Ramos (cell line): ENCODE results near the gene SMARCD1.
"Not testable (repeated sequence)": the region's sequence is repeated elsewhere in the genome, so short reads cannot be mapped to it uniquely, and the experiment has no call there.

Experiments
- in situ Hi-C: fragments of 300-500 bp; cut with MboI; formaldehyde crosslinking; loops from one replicate; pipeline ENCODE4 v1.14.3; 2022; ENCODE audit warnings: low sequenced_read_pairs; ENCODE audit not compliant: unreplicated experiment

Gene SMARCD1

DNA sequence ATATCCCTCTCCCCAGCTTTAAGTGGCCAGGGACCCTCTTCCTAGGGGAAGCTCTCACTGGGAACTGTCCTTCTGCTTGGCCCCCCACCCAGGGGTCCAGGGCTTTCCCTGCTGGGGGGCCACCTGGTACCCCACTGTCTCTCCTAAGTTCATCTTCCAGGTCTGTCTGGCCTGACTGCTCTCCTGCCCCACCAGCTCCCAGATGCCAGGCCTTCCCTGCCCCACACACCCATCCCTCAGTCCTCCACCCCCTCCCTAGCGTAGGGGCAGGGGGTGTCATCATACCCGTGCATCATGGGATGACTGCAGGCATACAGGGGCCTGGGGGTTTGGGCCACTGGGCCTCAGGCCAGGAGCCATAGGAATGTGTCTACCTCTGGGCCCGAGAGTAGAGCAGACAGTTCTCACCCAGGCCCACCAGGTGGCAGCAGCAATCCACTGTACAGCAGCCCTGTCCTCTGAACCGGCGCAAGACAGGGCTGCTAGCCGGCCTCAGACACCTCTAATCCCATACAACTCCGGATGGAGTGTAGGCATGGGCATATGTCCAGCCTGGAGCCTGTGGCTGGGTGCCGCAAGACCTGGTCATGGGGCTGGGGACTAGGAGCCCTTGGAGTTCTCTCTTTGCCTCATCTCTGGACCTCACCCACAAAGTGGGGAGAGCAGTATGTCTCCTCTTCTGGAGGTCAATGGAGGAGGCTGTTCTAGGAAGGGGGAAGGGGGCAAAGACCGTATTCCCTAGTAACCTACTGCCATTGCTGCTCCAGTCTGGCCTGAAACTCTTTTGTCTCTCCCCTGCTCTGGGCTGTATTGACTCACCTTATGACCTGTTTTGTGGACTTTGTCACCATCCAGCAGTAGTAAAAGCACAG, 10.0 kb upstream of the SMARCD1 start:
- in situ Hi-C loops = loop anchor here (5.0 kb wide), 2 partner anchors 102 to 237 kb away; no protein-coding TSS in a partner anchor

DNA sequence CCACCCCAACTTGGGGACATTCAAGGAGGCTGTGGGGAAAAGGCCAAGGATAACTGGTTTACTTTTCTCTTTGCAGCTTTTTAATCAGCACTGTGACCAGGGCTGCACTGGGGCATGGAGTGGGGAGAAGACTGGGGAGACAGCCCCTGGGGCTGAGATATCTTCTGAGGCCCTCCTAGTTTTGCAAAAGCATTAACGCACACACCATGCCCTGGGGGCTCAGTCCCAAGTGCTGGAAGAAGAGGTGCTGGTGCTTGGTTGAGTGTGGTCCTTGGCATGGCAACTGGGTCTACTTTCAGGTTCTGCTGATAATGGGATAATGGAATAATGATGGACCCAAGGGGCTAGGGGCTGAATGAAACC, 9.4 kb upstream of the SMARCD1 start:
- in situ Hi-C loops = no loop called here

DNA sequence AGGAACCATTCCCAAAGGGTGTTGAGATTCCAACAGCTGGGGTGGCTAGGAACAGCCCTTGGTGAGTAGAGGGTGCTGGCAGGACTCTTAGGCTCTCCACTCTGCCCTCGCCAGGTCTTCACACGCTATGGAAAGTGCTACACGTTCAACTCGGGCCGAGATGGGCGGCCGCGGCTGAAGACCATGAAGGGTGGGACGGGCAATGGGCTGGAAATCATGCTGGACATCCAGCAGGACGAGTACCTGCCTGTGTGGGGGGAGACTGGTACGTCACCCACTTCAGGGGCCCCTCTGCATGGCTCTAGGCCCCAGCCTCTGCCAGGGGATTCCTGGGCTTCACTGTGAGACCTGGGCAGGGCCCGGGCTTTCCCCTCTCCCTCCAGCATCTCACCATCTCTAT, 8.0 kb upstream of the SMARCD1 start:
- in situ Hi-C loops = no loop called here

DNA sequence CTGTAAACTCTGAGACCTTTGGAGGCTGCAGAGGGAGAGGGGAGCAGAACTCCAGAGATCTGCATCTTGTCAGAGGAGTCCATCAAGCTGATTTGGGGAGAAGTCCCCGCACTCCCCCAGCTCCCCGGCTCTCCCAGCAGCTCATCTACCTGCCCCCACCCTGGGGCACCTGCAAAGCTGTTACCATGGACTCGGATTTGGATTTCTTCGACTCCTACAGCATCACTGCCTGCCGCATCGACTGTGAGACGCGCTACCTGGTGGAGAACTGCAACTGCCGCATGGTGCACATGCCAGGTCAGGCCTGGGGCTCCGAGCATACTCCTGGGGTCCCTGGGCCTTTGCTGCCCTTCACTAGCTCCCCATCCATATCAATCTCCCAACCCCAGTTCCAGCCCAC, 6.9 kb upstream of the SMARCD1 start:
- in situ Hi-C loops = no loop called here

DNA sequence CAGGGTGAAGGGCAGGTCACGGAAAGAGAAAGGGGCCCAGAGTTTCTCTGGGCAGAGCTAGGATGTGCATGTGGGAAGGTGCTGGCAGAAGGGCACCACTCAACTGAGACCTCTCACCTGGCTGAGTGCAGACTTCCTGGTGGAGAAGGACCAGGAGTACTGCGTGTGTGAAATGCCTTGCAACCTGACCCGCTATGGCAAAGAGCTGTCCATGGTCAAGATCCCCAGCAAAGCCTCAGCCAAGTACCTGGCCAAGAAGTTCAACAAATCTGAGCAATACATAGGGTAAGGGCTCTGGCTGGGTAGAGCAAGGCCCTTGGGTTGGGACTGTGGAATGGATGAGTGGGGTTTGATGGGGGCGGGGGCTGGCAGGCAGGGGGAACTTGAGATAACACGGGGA, 5.4 kb upstream of the SMARCD1 start:
- in situ Hi-C loops = no loop called here

DNA sequence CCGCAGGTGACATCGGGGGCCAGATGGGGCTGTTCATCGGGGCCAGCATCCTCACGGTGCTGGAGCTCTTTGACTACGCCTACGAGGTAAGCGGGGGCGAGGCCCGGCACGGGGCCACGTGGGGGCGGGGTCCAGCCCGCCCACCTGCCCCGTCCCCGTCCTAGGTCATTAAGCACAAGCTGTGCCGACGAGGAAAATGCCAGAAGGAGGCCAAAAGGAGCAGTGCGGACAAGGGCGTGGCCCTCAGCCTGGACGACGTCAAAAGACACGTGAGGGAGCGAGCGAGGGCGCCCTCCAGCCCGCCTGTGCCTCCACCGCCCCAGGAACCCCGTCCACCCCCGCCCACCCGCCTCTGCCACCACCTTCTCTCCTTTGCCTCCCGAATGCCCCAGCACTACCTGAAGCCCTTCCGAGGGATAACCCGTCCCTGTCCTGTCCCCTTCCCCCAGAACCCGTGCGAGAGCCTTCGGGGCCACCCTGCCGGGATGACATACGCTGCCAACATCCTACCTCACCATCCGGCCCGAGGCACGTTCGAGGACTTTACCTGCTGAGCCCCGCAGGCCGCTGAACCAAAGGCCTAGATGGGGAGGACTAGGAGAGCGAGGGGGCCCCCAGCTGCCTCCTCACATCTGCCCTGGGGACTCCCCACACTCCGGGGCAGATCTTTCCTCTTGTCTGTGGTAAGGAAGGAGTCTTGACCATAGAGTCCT, 3.9 kb upstream of the SMARCD1 start:
- in situ Hi-C loops = no loop called here

DNA sequence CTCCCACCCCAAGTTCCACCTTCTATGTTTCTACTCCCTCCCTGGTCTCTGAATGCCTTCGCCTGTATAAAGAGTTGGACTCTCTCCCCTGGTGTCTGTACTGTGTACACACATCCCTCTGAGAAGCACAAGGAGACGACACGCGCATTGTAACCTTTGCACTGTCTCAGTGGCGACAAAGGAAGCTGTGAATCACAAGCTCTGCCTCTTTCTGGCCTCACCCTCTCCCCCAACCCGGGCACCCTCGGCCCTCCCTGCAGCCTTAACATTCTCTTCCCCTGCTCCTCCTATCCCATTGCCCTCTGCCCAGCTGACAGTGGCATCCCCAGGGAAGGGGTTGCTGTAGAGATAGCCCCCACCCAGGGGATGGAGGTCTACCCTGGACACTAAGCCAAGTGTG, 2.5 kb upstream of the SMARCD1 start:
- in situ Hi-C loops = no loop called here

DNA sequence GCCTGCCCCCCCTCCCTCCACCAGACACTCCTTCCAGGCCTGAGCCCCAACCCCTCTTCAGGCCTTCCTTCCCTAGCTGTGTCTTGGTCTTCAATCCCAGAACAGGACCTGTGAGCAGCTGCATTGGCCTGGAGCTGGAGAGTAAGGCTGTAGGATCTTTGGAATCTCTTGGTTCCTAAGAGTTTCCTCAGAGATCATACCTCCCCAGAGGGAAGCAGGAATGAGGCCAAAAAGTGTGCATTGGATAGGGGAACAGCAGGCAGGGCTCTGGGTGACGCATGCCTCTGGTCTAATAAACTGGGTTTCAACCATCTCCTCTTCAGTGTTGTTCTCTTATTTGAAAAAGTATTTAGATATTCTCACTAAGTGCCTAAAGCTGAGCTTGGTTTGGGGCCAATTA, 1.8 kb upstream of the SMARCD1 start:
- in situ Hi-C loops = no loop called here

DNA sequence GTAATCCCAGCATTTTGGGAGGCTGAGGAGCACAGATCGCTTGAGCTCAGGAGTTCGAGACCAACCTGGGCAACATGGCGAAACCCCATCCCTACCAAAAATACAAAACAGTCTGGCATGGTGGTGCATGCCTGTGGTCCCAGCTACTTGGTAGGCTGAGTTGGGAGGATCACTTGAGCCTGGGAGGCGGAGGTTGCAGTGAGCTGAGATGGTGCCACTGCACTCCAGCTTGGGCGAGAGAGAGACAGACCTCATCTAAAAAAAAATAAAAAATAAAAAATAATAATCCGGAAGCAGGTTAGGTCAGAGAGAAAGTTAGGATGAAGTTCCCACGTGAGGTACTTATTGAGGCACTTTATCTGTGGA, 750 bp upstream of the SMARCD1 start:
- in situ Hi-C loops = not testable (repeated sequence)

DNA sequence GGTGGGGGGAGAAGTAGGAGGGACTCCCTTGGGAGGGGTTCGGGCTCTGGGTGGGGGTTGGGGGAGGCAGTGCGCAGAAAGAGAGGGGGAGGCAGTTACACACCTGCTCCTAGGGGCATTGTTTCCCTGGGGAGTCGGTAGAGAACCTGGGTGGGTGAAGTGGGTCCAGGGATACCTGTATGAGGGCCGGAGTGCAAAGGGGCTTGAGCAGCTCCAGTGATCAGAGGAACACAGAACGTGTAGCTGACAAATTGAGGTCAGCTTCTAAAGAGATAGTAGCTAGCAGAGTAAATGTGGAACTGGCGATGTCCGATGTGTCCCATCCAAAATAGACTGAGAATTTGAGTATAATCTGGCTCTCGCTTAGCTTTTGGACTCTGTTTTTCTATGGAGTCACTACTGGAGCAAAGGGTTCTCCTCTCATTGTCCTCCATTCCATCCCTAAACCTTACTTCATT, 502 bp downstream of the SMARCD1 start:
- in situ Hi-C loops = no loop called here

DNA sequence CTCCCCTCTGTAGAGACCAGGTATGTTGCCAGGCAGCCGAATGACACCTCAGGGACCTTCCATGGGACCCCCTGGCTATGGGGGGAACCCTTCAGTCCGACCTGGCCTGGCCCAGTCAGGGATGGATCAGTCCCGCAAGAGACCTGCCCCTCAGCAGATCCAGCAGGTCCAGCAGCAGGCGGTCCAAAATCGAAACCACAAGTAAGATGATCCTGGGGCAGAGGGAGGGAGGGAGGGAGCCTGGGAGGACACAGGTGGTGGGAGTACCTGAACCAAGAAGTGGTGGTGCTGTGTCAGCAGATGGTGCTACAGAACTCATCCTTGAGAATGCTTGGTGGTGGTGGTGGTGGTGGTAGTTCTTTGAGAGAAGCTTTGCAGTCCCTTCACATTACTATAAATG, 1.0 kb downstream of the SMARCD1 start:
- in situ Hi-C loops = no loop called here

DNA sequence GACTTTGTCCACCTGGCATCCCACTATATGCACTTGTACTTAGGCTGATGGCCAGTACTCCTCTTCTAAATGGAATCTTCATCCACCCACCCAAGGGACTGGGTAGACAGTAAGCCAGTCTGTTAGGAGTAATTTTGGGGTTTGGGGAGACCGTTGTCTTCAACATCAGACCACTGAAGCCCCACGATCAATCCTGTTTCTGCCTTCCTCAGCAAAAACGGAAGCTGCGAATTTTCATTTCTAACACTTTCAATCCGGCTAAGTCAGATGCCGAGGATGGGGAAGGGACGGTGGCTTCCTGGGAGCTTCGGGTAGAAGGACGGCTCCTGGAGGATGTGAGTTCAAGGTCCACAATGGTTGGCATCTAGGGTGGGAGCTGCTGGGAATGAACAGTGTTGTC, 2.0 kb downstream of the SMARCD1 start:
- in situ Hi-C loops = no loop called here

DNA sequence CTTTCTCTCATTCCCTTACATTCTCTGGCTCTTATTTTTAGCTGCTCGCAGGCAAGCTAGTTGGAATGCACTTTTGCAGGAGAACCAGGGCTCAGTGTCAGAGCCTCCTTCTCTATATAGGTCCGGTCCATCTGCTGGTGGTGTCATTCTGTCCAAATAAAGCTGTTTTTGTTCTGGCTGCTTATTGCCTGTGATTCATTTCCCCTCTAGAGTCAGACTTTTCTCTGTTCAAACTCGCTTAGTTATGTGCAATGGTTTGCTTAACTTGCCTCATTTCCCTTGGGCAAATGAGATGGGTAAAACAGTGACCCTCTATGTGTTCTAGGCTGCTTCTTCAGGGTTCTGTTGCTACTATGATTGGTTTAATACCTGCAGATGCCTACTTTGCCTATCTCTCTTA, 2.9 kb downstream of the SMARCD1 start:
- in situ Hi-C loops = no loop called here

DNA sequence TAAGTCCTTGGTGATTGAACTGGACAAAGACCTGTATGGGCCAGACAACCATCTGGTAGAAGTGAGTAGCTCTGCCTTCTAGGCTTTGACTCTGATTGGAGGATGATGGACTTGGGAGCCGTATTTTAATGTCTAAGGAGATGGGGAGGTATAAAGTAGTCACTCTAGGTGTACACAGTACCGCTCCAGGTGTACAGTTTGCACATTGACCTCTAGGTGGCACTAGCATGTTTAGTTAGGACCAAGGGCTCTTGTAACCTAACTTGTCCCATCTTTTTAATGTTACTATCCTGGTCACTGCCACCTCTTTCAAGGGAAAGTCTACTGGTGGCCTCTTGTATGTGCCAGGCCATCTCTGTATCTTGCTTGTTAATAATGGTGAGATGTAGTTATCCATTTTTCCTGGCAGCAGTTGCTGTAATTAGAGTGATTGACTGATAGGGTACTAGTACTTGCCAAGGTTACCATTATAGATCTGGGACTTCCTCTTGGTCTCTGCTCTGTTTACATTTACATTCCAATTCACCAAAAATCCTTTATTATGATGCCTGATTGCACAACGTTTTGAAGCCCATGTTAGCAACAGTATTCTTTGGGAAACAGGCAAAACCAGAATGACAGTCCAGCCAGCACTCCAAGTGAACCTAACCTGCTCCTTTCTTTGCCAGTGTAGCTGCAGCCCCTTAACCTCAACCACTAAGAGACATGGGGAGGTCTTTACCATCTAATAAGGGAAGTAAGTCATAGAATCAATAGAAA, 3.6 kb downstream of the SMARCD1 start:
- in situ Hi-C loops = no loop called here

DNA sequence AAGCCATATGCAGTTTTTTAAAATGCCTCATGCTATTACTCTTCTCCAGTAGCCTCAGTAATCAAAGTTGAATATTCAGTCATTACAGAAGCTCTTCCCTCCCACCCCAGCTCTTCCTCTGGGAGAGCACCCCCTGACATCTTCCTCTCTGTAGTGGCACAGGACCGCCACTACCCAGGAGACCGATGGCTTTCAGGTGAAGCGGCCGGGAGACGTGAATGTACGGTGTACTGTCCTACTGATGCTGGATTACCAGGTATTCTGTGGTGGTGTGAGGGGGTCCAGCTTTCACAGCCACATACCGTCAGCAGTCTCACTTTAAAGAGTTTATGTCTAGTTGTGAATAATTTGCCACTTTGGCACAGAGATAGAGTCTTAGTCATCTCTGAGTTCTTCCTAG, 4.6 kb downstream of the SMARCD1 start:
- in situ Hi-C loops = no loop called here

DNA sequence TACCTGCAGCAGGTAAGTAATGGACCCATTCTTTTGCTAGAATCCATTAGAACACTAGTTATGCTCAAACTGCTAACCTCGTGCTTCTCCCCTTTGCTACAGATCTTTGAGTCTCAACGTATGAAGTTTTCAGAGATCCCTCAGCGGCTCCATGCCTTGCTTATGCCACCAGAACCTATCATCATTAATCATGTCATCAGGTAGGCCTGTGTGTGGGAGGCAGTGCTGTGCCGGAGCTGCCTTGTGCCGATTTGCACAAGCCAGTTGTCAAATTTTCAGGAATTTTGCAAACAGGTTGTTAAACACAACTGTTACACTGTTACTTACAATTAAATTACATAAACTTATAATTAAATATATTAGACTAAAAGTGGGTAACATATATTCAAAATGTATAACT, 5.2 kb downstream of the SMARCD1 start:
- in situ Hi-C loops = no loop called here

DNA sequence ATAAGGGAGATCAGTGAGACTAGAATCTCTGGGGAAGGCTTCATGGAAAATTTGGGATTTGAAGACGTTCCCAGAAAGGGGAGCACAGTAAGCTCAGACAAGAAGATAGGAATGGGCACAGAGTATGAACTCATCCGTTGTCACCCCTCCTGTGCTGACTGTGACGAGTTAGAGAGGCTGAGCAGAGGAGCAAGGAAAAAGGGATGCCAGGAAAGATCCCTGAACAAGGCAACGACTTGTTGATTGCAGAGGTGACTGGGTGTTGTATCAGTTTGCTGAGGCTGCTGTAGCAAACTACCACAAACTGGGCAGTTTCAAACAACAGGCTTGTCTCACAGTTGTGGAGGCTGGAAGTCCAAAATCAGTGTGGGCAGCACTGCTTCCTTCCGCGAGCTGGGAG, 12.8 kb downstream of the SMARCD1 start:
- in situ Hi-C loops = no loop called here

DNA sequence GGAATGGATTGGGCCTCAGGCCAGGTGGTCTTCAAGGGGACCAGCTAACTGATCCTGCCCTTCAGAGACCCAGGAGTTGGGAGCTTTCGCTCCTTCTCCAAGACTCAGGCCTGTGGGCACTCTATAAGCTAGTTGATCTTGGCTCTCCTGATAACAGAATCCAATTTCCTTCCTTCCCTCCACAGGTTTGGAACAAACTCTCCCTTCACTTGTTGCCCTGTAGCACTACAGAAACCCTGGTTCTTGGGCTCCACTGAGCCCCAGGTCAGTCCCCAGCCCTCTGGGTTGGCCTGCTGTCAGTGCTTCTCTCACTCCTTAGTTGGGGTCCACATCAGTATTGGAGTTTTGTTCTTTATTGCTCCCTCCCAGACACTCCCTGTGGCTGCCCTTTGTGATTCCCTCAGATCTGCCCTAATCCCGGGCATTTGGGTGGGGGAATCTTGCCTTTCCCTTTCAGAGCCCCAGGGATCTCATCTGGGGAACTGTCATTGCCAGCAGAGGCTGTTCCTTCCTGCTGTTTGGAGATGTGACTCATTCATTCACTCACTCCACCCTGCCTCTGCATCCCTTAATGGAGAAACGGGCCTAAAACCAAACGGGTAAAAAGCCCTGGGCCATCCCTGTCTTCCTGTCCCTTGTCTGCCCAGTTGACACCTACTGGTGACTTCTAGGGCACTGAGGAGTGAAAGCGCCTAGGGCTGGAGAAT, 14.3 kb downstream of the SMARCD1 start:
- in situ Hi-C loops = no loop called here

DNA sequence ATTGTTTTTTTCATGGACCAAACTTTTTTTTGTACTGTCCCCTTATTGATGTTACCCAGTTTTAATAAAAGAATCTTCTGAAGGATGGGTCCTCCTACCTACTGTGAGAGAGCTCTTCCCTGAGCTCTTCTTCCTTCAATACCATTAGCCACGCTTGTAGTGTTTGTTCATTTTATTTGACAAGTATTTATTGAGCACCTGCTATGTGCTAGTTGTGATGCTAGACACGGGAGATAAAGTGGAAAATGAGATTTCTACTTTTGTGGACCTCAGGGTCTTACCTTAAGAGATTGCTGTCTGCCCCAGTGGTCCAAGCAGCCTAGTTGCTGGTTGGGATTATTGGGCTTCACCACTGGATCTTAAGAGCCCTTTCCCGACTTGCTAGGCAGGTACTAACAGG, 15.4 kb downstream of the SMARCD1 start:
- in situ Hi-C loops = no loop called here

DNA sequence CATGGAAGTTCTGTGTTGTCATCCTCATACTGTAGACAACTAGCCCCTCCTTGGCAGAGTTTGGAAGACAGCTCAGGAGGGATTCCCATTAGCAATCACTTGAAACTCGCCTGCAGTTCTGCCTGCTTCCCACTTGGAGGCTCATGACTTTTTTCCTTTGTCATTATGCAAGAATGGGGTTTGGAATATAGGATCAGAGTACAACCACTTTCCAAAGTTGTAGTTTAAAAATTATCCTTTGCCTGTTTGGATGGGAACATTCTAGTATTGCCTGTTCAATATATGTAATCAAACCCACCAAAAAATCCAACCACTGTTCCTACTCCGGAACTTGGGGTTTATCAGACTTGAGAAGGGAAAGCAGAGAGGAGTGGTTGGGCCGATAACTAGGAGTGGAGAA, 16.5 kb downstream of the SMARCD1 start:
- in situ Hi-C loops = no loop called here
